ENCODE results near the gene STRA8. TPM values are rescaled to one million over a fixed set of nuclear protein-coding genes. Genes with fewer than 3 reads are reported as not detected.

STRA8 gene
- polyA plus RNA-seq, 1 donor from 2014 or later: not detected

DNA sequence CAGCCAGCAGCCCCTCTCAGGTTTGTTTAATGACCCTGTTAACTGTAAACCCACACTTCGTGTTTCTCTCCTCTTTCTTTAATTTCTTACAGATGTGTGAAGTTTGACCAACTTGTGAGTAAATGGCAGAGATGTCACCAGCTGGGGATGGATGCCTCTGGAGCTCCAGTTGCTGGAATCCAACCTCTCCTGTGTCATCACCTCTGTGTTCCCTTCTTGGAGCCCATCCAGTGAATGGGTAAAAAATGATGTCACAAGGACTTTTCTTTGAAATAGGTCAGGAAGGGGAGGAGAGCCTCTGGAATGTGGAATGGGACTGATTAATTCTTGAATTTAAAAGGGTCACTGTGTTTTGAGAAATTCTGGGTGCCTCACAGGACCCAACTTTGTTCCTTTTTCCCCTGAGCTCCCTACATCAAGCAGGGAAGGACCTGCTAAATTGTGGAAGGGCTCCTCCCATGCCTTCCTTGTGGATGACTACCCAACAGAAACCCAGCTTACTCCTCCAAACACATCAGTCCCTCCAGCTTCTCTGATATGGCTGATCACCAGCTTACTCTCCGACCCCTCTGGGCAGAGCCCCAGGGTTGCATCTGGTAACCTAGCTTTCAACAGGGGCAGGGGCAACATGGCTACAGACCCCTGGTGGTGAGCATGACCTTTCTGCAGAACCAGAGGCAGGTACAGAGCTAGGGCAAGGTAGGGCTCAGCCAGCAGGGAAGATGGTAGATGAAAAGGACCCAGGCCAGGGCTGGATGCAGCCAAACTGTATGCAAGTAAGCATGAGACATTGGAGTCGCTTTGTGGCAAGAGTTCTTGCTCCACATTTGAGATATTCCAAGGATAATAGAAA is 67.5 kb downstream of the STRA8 start:
- H3K36me3 ChIP-seq (ENCODE audit: insufficient read depth, low read length): no peaks in the 10 kb centered on the region
- no peak overlapping the region for H3K4me3 ChIP-seq (ENCODE audit: low read length)
- no peaks in the 10 kb centered on the region for H4K20me1 ChIP-seq (ENCODE audit: insufficient read depth)
- no peaks in the 10 kb centered on the region for H3F3A ChIP-seq (ENCODE audit: insufficient read depth, low read length, poor library complexity, severe bottlenecking)
- H3K9me2 ChIP-seq (ENCODE audit: insufficient read depth, low read length): no peaks in the 10 kb centered on the region
- no peak overlapping the region for H3K27ac ChIP-seq (ENCODE audit: low read length)
- no peak overlapping the region for H2AFZ ChIP-seq (ENCODE audit: low read depth, low read length)
- H3K9ac ChIP-seq (ENCODE audit: low read length): no peak overlapping the region
- H3K4me2 ChIP-seq (ENCODE audit: low read length): no peak overlapping the region
- H3K79me2 ChIP-seq (replicated peaks; ENCODE audit: insufficient read depth, low read length): no peaks in the 10 kb centered on the region
- no peaks in the 10 kb centered on the region for H3K9me3 ChIP-seq (ENCODE audit: low read length)
- TF ChIP-seq POLR2AphosphoS5 (IDR thresholded peaks at IDR 0.05) (no peak), EP300 (conservative IDR thresholded peaks at IDR 0.05; ENCODE audit: poor library complexity, severe bottlenecking) (no peak), RAD21 (conservative IDR thresholded peaks at IDR 0.05) (no peak), SMC3 (conservative IDR thresholded peaks at IDR 0.05; ENCODE audit: poor library complexity) (no peak), EZH2 (IDR thresholded peaks at IDR 0.05; ENCODE audit: borderline replicate concordance, insufficient read depth, low read length, poor library complexity, severe bottlenecking) (no peak), MXI1 (conservative IDR thresholded peaks at IDR 0.05; ENCODE audit: poor library complexity, severe bottlenecking) (no peak), TAF1 (IDR thresholded peaks at IDR 0.05; ENCODE audit: low read depth) (no peak)
- TF ChIP-seq, protein P1, sequence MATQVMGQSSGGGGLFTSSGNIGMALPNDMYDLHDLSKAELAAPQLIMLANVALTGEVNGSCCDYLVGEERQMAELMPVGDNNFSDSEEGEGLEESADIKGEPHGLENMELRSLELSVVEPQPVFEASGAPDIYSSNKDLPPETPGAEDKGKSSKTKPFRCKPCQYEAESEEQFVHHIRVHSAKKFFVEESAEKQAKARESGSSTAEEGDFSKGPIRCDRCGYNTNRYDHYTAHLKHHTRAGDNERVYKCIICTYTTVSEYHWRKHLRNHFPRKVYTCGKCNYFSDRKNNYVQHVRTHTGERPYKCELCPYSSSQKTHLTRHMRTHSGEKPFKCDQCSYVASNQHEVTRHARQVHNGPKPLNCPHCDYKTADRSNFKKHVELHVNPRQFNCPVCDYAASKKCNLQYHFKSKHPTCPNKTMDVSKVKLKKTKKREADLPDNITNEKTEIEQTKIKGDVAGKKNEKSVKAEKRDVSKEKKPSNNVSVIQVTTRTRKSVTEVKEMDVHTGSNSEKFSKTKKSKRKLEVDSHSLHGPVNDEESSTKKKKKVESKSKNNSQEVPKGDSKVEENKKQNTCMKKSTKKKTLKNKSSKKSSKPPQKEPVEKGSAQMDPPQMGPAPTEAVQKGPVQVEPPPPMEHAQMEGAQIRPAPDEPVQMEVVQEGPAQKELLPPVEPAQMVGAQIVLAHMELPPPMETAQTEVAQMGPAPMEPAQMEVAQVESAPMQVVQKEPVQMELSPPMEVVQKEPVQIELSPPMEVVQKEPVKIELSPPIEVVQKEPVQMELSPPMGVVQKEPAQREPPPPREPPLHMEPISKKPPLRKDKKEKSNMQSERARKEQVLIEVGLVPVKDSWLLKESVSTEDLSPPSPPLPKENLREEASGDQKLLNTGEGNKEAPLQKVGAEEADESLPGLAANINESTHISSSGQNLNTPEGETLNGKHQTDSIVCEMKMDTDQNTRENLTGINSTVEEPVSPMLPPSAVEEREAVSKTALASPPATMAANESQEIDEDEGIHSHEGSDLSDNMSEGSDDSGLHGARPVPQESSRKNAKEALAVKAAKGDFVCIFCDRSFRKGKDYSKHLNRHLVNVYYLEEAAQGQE (IDR thresholded peaks at IDR 0.05; ENCODE audit: borderline replicate concordance): no peak
- TF ChIP-seq, protein P2, sequence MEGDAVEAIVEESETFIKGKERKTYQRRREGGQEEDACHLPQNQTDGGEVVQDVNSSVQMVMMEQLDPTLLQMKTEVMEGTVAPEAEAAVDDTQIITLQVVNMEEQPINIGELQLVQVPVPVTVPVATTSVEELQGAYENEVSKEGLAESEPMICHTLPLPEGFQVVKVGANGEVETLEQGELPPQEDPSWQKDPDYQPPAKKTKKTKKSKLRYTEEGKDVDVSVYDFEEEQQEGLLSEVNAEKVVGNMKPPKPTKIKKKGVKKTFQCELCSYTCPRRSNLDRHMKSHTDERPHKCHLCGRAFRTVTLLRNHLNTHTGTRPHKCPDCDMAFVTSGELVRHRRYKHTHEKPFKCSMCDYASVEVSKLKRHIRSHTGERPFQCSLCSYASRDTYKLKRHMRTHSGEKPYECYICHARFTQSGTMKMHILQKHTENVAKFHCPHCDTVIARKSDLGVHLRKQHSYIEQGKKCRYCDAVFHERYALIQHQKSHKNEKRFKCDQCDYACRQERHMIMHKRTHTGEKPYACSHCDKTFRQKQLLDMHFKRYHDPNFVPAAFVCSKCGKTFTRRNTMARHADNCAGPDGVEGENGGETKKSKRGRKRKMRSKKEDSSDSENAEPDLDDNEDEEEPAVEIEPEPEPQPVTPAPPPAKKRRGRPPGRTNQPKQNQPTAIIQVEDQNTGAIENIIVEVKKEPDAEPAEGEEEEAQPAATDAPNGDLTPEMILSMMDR (IDR thresholded peaks at IDR 0.05; ENCODE audit: poor library complexity, severe bottlenecking): no peak
- no peaks in the 10 kb centered on the region for H3K27me3 ChIP-seq (ENCODE audit: insufficient read depth, low read depth, low read length)

Small RNA genes lying within 50 kb of the gene (small RNA-seq; reads per million reads assigned to genes)
- 0 to 2.2 (median 1.7) reads per million in 3 experiments for gene MIR6509

Other genes with a start within 250 kb of the STRA8 start
- 7.5 and 9.5 TPM in 2 replicates for gene AGBL3, start 247.3 kb upstream of the STRA8 start, polyA plus RNA-seq
- gene TMEM140, start 85.8 kb upstream of the STRA8 start, polyA plus RNA-seq: 0.15 TPM in 1 of 2 replicates, not detected in the other
- 6.7 and 13.5 TPM in 2 replicates for gene CYREN, start 63.1 kb upstream of the STRA8 start, polyA plus RNA-seq
- gene WDR91, start 22.3 kb upstream of the STRA8 start, polyA plus RNA-seq: 17.6 and 17.7 TPM in 2 replicates

All from neural cell (in vitro differentiated cells).